Measurements from ENCODE around the gene ST3GAL2. TPM values are rescaled to one million over a fixed set of nuclear protein-coding genes. Genes with fewer than 3 reads are reported as not detected.

Gene ST3GAL2
- total RNA-seq (ENCODE audit: unreplicated experiment) = 134 TPM
- long read RNA-seq, full-length matches to known transcripts = 15 of 21 reads
- long read RNA-seq, partial matches to known transcripts = 1 of 21 reads
- long read RNA-seq, other reads (novel, unspliced or antisense) = 5 of 21 reads

- Mint-ChIP-seq H3K27me3 (ENCODE audit: unreplicated experiment) (peaks cover 14% of the 10 kb centered on the region), H3K4me3 (ENCODE audit: unreplicated experiment) (peak within 1 kb of the TSS; percentile 98), H3K4me1 (ENCODE audit: low read depth, unreplicated experiment) (peaks cover 22% of the 10 kb centered on the region), H3K9me3 (ENCODE audit: unreplicated experiment) (peaks cover 14% of the 10 kb centered on the region), H3K27ac (ENCODE audit: unreplicated experiment) (peak within 1 kb of the TSS; percentile 96), H3K36me3 (ENCODE audit: unreplicated experiment) (peaks cover 3% of the 10 kb centered on the region)
- TF ChIP-seq CTCF (IDR thresholded peaks at IDR 0.05; ENCODE audit: partially characterized antibody, unreplicated experiment) = peak; percentile 23
- peak; percentile 98 for DNase-seq
These were observed at the start of gene ST3GAL2 for GRCh38 chr16:70438969-70439862. Gene ST3GAL2, minus strand, starts transcription at chr16:70439100. Its CDS starts 40,570 bp downstream, at chr16:70398530.

GRCh38 chr16:70484867-70485266 lies 46.0 kb upstream of the ST3GAL2 start:
- Mint-ChIP-seq H3K4me3 (ENCODE audit: unreplicated experiment) (no peak overlapping the region), H3K36me3 (ENCODE audit: unreplicated experiment) (no peaks in the 10 kb centered on the region), H3K4me1 (ENCODE audit: low read depth, unreplicated experiment) (no peaks in the 10 kb centered on the region), H3K27ac (ENCODE audit: unreplicated experiment) (no peak overlapping the region), H3K27me3 (ENCODE audit: unreplicated experiment) (peaks cover 2% of the 10 kb centered on the region), H3K9me3 (ENCODE audit: unreplicated experiment) (no peaks in the 10 kb centered on the region)
- no peak for DNase-seq
- no peak for TF ChIP-seq CTCF (IDR thresholded peaks at IDR 0.05; ENCODE audit: partially characterized antibody, unreplicated experiment)

- Mint-ChIP-seq H3K27ac (ENCODE audit: unreplicated experiment) (no peak overlapping the region), H3K9me3 (ENCODE audit: unreplicated experiment) (no peaks in the 10 kb centered on the region), H3K4me1 (ENCODE audit: low read depth, unreplicated experiment) (no peaks in the 10 kb centered on the region), H3K27me3 (ENCODE audit: unreplicated experiment) (peaks cover 2% of the 10 kb centered on the region), H3K36me3 (ENCODE audit: unreplicated experiment) (no peaks in the 10 kb centered on the region), H3K4me3 (ENCODE audit: unreplicated experiment) (no peak overlapping the region)
- no peak for TF ChIP-seq CTCF (IDR thresholded peaks at IDR 0.05; ENCODE audit: partially characterized antibody, unreplicated experiment)
- no peak for DNase-seq
These were observed 44.5 kb upstream of the ST3GAL2 start for GRCh38 chr16:70483426-70483825.

- no peak for DNase-seq
- Mint-ChIP-seq H3K27me3 (ENCODE audit: unreplicated experiment) (peaks cover 2% of the 10 kb centered on the region), H3K9me3 (ENCODE audit: unreplicated experiment) (no peaks in the 10 kb centered on the region), H3K4me3 (ENCODE audit: unreplicated experiment) (no peak overlapping the region), H3K27ac (ENCODE audit: unreplicated experiment) (no peak overlapping the region), H3K4me1 (ENCODE audit: low read depth, unreplicated experiment) (no peaks in the 10 kb centered on the region), H3K36me3 (ENCODE audit: unreplicated experiment) (no peaks in the 10 kb centered on the region)
- no peak for TF ChIP-seq CTCF (IDR thresholded peaks at IDR 0.05; ENCODE audit: partially characterized antibody, unreplicated experiment)
These were observed 43.7 kb upstream of the ST3GAL2 start for GRCh38 chr16:70482624-70483023.

All from glutamatergic neuron (in vitro differentiated cells).